ENCODE data around the gene PLEKHA4.

- no peak for TF ChIP-seq CTCF (IDR thresholded peaks at IDR 0.05)
- TF ChIP-seq POLR2A (IDR thresholded peaks at IDR 0.05) = no peak
Measured at GRCh38 chr19:48807590-48808308, 60.7 kb downstream of the PLEKHA4 start.

Measured in ovary (tissue), 3 donors.